Measurements from ENCODE around the gene FOXP1. TPM values are rescaled to one million over a fixed set of nuclear protein-coding genes. Genes with fewer than 3 reads are reported as not detected.

The FOXP1 gene
- total and polyA plus RNA-seq, 2 of the 13 experiments (the other 11 are each of a cell fraction or from before 2014, with no cell fraction given), result 40.4 to 59.0 TPM

DNA sequence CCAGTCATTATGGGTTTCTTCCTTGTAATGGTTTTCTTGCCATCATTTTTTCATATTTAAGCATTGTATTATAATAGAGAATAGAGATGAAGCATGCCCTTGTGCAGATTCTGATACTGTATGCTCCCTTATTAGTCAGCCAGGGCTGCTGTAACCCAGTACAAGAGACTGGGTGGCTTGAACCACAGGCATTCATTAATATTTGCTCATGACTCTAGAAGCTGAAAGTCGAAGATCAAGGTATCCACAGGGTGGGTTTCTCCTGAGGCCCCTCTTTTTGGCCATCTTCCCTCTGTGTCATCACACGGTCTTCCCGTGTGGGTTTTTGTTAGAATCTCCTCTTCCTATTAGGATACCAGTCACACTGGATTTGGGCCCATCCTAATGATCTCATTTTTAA lies 74.5 kb downstream of the FOXP1 start (continued):
- TF ChIP-seq, protein P1, sequence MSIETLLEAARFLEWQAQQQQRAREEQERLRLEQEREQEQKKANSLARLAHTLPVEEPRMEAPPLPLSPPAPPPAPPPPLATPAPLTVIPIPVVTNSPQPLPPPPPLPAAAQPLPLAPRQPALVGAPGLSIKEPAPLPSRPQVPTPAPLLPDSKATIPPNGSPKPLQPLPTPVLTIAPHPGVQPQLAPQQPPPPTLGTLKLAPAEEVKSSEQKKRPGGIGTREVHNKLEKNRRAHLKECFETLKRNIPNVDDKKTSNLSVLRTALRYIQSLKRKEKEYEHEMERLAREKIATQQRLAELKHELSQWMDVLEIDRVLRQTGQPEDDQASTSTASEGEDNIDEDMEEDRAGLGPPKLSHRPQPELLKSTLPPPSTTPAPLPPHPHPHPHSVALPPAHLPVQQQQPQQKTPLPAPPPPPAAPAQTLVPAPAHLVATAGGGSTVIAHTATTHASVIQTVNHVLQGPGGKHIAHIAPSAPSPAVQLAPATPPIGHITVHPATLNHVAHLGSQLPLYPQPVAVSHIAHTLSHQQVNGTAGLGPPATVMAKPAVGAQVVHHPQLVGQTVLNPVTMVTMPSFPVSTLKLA (IDR thresholded peaks at IDR 0.05), result no peak
- no peak for TF ChIP-seq PLRG1 (conservative IDR thresholded peaks at IDR 0.05)
- TF ChIP-seq FOXP1 (IDR thresholded peaks at IDR 0.05), result no peak
- TF ChIP-seq FOXP1 (CRISPR knock-in tag; IDR thresholded peaks at IDR 0.05), result no peak
- TF ChIP-seq, protein P2, sequence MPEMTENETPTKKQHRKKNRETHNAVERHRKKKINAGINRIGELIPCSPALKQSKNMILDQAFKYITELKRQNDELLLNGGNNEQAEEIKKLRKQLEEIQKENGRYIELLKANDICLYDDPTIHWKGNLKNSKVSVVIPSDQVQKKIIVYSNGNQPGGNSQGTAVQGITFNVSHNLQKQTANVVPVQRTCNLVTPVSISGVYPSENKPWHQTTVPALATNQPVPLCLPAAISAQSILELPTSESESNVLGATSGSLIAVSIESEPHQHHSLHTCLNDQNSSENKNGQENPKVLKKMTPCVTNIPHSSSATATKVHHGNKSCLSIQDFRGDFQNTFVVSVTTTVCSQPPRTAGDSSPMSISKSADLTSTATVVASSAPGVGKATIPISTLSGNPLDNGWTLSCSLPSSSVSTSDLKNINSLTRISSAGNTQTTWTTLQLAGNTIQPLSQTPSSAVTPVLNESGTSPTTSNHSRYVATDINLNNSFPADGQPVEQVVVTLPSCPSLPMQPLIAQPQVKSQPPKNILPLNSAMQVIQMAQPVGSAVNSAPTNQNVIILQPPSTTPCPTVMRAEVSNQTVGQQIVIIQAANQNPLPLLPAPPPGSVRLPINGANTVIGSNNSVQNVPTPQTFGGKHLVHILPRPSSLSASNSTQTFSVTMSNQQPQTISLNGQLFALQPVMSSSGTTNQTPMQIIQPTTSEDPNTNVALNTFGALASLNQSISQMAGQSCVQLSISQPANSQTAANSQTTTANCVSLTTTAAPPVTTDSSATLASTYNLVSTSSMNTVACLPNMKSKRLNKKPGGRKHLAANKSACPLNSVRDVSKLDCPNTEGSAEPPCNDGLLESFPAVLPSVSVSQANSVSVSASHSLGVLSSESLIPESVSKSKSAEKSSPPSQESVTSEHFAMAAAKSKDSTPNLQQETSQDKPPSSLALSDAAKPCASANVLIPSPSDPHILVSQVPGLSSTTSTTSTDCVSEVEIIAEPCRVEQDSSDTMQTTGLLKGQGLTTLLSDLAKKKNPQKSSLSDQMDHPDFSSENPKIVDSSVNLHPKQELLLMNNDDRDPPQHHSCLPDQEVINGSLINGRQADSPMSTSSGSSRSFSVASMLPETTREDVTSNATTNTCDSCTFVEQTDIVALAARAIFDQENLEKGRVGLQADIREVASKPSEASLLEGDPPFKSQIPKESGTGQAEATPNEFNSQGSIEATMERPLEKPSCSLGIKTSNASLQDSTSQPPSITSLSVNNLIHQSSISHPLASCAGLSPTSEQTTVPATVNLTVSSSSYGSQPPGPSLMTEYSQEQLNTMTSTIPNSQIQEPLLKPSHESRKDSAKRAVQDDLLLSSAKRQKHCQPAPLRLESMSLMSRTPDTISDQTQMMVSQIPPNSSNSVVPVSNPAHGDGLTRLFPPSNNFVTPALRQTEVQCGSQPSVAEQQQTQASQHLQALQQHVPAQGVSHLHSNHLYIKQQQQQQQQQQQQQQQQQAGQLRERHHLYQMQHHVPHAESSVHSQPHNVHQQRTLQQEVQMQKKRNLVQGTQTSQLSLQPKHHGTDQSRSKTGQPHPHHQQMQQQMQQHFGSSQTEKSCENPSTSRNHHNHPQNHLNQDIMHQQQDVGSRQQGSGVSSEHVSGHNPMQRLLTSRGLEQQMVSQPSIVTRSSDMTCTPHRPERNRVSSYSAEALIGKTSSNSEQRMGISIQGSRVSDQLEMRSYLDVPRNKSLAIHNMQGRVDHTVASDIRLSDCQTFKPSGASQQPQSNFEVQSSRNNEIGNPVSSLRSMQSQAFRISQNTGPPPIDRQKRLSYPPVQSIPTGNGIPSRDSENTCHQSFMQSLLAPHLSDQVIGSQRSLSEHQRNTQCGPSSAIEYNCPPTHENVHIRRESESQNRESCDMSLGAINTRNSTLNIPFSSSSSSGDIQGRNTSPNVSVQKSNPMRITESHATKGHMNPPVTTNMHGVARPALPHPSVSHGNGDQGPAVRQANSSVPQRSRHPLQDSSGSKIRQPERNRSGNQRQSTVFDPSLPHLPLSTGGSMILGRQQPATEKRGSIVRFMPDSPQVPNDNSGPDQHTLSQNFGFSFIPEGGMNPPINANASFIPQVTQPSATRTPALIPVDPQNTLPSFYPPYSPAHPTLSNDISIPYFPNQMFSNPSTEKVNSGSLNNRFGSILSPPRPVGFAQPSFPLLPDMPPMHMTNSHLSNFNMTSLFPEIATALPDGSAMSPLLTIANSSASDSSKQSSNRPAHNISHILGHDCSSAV (CRISPR knock-in tag; IDR thresholded peaks at IDR 0.05; ENCODE audit: borderline replicate concordance), result no peak
- no peak for TF ChIP-seq HOXD1 (CRISPR knock-in tag; IDR thresholded peaks at IDR 0.05)
- TF ChIP-seq WIZ (CRISPR knock-in tag; IDR thresholded peaks at IDR 0.05), result no peak
- no peak for TF ChIP-seq ZNF124 (CRISPR knock-in tag; IDR thresholded peaks at IDR 0.05)
- no peak for TF ChIP-seq KDM6A (CRISPR knock-in tag; IDR thresholded peaks at IDR 0.05; ENCODE audit: low read depth)
- TF ChIP-seq NONO (IDR thresholded peaks at IDR 0.05), result no peak
- no peak for TF ChIP-seq NONO (CRISPR knock-in tag; conservative IDR thresholded peaks at IDR 0.05)
- TF ChIP-seq, protein P3, sequence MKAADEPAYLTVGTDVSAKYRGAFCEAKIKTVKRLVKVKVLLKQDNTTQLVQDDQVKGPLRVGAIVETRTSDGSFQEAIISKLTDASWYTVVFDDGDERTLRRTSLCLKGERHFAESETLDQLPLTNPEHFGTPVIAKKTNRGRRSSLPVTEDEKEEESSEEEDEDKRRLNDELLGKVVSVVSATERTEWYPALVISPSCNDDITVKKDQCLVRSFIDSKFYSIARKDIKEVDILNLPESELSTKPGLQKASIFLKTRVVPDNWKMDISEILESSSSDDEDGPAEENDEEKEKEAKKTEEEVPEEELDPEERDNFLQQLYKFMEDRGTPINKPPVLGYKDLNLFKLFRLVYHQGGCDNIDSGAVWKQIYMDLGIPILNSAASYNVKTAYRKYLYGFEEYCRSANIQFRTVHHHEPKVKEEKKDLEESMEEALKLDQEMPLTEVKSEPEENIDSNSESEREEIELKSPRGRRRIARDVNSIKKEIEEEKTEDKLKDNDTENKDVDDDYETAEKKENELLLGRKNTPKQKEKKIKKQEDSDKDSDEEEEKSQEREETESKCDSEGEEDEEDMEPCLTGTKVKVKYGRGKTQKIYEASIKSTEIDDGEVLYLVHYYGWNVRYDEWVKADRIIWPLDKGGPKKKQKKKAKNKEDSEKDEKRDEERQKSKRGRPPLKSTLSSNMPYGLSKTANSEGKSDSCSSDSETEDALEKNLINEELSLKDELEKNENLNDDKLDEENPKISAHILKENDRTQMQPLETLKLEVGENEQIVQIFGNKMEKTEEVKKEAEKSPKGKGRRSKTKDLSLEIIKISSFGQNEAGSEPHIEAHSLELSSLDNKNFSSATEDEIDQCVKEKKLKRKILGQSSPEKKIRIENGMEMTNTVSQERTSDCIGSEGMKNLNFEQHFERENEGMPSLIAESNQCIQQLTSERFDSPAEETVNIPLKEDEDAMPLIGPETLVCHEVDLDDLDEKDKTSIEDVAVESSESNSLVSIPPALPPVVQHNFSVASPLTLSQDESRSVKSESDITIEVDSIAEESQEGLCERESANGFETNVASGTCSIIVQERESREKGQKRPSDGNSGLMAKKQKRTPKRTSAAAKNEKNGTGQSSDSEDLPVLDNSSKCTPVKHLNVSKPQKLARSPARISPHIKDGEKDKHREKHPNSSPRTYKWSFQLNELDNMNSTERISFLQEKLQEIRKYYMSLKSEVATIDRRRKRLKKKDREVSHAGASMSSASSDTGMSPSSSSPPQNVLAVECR (CRISPR knock-in tag; IDR thresholded peaks at IDR 0.05; ENCODE audit: borderline replicate concordance), result no peak
- TF ChIP-seq MATR3 (CRISPR knock-in tag; IDR thresholded peaks at IDR 0.05), result no peak
- TF ChIP-seq MEIS1 (CRISPR knock-in tag; IDR thresholded peaks at IDR 0.05; ENCODE audit: borderline replicate concordance), result no peak
